GM18909 (cell line): Measurements from ENCODE around the gene SCGB1D1.

Experiments used
- ATAC-seq: cut with Tn5 transposase; IDR thresholded peaks from one replicate; pipeline ENCODE4 v1.9.1; 2021; ENCODE audit warnings: mild to moderate bottlenecking; ENCODE audit not compliant: unreplicated experiment, poor library complexity

The SCGB1D1 gene

GRCh38 chr11:62221498-62221897 lies 31.5 kb downstream of the SCGB1D1 start:
- ATAC-seq: no peak

GRCh38 chr11:62223095-62223494 lies 33.1 kb downstream of the SCGB1D1 start:
- ATAC-seq: no peak

- no peak for ATAC-seq
Measured at GRCh38 chr11:62233730-62234129, 43.7 kb downstream of the SCGB1D1 start.

- no peak for ATAC-seq
Measured at GRCh38 chr11:62236187-62236586, 46.2 kb downstream of the SCGB1D1 start.

- ATAC-seq: no peak
Measured at GRCh38 chr11:62237499-62237898, 47.5 kb downstream of the SCGB1D1 start.

- no peak for ATAC-seq
Measured at GRCh38 chr11:62238151-62238550, 48.1 kb downstream of the SCGB1D1 start.

- no peak for ATAC-seq
Measured at GRCh38 chr11:62241095-62241494, 51.1 kb downstream of the SCGB1D1 start.

GRCh38 chr11:62242021-62242420 lies 52.0 kb downstream of the SCGB1D1 start, which contains the start of gene SCGB1D2:
TSS of gene SCGB1D2 (plus strand) at chr11:62242239. CDS start at chr11:62242308, 69 bp downstream.
- no peak for ATAC-seq
